HUDEP-2 (cell line): Measurements from ENCODE around the gene CNNM2.
"Not testable (repeated sequence)": the region's sequence is repeated elsewhere in the genome, so short reads cannot be mapped to it uniquely, and the experiment has no call there.

Experiments
- DNase-seq, 76 experiments: peaks; one replicate each; lab custom pipeline; 2025; ENCODE audit not compliant: unreplicated experiment in 76 of 76; lab: John Stamatoyannopoulos, UW

The CNNM2 gene

DNA sequence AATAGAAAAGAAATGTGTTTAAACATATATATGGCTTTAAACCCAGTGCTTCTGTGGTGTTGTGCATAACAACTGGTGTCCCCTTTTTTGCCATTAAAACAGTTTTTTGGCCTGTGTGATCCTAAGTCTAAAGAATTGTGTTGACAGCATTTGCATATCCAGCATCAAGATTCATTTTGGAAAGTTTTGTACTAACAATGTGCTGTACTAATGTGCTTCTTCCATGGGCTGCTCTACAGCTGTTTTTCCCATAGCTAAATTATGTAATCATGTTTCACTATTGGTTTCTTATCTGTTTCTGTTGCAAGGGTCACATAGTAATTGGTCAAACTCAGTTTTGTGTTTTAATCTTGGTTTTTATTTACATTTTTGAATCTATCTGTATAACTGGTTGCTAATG lies 5.5 kb downstream of the CNNM2 start:
- no peak for DNase-seq

DNA sequence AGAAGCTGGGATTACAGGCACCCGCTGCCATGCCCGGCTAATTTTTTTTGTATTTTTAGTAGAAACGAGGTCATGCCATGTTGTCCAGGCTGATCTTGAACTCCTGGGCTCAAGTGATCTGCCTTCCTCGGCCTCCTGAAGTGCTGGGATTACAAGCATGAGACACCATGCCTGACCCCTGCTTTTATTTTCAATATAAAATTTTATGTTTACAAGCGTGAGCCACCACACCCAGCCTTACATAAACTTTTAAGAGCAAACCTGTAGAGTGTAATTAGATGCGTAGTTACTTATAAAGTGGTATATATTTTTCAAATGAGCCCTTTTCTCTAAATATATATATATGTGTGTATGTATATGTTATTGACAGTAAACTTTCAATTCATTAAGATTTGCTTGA lies 8.7 kb downstream of the CNNM2 start:
- DNase-seq, result no peak

DNA sequence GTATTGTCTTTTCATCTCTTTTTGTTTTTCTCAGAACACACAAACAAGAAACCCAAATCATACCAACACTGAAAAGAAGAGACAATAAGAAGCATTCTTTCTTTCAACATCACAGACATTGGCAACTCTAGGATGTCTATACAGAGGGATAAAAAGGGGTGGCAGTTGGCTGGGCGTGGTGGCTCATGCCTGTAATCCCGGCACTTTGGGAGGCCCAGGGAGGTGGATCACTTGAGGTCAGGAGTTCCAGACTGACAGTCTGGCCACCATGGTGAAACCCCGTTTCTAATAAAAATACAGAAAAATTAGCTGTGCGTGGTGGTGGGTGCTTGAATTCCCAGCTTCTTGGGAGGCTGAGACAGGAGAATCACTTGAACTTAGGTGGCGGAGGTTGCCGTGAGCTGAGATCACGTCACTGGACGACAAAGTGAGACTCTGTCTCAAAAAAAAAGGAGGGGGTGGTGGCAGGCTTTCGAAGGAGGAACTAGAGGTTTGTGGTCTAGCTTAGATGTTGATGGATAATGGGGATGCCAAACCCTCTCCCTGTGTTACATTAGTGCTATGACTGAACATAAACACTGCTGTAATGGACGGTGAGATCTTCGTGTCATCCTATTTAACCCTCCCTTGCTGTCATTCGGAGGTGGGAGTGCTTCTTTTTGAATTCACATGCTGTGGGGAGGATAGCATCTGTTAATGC lies 9.4 kb downstream of the CNNM2 start:
- peak in 37 of 76 experiments; percentile 5 to 72 (median 35) for DNase-seq

- DNase-seq, result not testable (repeated sequence)
Measured at GRCh38 chr10:102928442-102928841, 10.3 kb downstream of the CNNM2 start.

- no peak for DNase-seq
Measured at GRCh38 chr10:102930720-102931119, 12.6 kb downstream of the CNNM2 start.

DNA sequence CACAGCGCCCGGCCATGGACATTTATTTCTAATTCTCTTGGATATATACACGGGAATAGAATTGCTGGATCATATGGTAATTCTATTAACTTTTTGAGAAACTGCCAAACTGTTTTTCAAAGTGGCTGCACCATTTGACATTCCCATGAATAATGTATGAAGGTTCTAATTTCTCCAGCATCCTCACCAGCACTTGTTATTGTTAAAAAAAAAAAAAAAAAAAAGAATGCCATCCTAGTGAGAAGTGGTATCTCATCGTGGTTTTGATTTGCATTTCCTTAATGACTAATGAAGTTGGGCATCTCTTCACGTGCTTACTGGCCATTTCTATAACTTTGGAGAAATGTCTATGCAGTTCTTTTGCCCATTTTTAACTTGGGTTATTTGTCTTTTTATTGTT lies 13.5 kb downstream of the CNNM2 start:
- DNase-seq, result no peak

DNA sequence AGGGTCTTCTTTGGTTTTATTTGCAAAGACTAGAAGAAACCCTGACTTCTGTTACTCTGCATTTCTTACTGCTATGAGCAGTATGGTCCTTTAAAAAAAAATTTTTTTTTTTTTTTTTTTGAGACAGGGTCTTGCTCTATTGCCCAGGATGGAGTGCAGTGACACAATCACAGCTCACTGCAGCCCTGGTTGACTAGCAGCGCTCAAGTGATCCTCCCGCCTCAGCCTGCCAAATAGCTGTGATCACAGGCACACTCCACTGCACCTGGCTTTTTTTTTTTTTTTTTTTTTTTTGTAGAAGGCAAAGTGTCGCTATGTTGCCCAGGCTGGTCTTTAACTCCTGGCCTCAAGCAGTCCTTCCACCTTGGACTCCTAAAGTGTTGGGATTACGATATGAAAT lies 17.4 kb downstream of the CNNM2 start:
- no peak for DNase-seq

- peak in 8 of 76 experiments; percentile 8 to 34 (median 16) for DNase-seq
Measured at GRCh38 chr10:102935939-102936605, 18.0 kb downstream of the CNNM2 start.

- DNase-seq, result no peak
Measured at GRCh38 chr10:102941401-102941800, 23.3 kb downstream of the CNNM2 start.

GRCh38 chr10:102945449-102945848 lies 27.4 kb downstream of the CNNM2 start:
- no peak for DNase-seq

DNA sequence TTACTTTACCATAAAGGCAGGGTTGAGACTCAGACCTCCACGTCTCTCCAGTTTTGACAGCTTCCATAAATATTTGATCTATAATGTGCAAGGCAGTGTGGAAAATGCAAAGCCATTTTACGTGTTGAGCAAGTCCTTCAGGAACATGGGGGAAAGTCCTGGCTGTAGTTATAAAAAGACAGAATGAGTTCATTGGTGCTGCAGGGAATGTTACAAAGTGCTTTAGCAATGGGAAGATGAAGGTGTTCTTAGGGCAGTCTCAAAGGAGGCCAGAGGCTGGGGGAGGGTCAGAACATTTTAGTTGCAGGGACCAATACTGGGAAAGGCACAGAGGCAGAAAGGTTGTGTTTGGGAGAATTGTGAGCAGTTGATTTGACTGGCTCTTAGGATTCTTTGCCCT lies 27.9 kb downstream of the CNNM2 start:
- DNase-seq, result no peak

GRCh38 chr10:102946992-102947391 lies 28.9 kb downstream of the CNNM2 start:
- DNase-seq, result no peak

DNA sequence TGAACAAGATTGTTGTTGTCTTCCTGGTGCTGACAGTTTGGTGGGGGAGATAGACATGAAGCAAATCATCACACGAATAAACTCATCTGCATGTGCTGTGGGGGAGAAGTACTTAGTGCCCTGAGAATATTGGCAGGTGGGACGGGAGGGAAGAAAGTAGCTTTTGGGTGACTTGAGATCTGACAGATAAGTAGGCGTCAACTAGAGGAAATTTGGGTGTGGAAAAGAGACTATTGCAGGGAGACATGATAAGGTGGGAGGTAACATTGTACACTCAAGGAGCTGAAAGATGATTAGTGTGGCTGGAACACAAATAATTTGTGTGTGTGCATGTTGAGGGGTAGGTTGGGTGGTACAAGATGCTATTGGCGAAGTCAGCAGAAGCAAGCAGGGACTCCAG lies 30.1 kb downstream of the CNNM2 start:
- DNase-seq, result peak in 53 of 76 experiments; percentile 8 to 85 (median 50)

GRCh38 chr10:102948786-102949185 lies 30.7 kb downstream of the CNNM2 start:
- DNase-seq, result peak in 21 of 76 experiments; percentile 6 to 65 (median 33)

GRCh38 chr10:102949916-102950315 lies 31.8 kb downstream of the CNNM2 start:
- no peak for DNase-seq

DNA sequence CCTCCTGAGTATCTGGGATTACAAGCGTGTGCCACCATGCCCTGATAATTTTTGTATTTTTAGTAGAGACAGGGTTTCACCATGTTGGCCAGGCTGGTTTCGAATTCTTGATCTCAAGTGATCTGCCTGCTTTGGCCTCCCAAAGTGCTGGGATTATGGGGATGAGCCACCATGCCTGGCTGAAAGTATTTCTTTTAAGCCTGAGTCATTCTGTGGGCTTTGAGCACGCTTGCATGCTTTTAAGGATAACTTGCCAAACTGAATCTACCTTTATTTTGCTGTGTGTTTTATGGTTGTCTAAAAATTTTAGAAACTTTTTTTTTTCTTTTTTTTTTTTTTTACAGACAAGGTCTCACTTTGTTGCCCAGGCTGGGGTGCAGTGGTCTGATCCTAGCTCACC lies 33.2 kb downstream of the CNNM2 start:
- DNase-seq, result no peak

DNA sequence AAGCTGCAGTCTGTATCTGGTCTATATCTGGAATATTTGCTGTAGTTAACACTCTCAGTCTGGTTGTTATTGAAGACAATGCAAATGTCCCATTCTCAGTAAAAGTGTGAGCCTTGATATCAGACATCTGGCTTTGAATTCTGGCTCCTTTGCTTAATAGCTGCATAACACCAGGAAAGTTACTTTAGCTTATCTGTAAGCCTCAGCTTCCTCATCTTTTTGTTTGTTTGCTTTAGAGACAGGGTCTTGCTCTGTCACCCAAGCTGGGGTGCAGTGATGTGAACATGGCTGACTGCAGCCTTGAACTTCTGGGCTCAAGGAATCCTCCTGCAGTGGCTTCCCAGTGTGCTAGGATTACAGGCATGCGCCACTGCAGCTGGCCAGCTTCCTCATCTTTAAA lies 41.3 kb downstream of the CNNM2 start:
- no peak for DNase-seq

GRCh38 chr10:102960157-102960556 lies 42.1 kb downstream of the CNNM2 start:
- DNase-seq, result no peak

DNA sequence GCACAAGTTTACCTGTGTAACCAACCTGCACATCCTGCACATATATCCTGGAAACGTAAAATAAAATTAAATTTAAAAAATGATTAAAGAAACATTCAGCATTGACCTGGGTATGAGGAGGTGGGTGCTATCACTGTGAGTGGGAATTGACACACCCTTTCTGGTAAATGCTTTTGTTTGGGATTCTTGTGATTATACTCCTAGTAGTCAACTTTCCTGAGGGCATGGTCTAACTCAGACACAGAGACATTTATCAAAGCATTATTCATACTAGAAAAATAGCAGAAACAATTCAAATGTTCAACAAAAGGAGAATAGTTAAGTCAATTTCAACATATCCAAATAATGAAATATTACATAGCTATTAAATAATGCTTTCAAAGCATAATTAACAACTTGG lies 44.2 kb downstream of the CNNM2 start:
- DNase-seq, result no peak

DNA sequence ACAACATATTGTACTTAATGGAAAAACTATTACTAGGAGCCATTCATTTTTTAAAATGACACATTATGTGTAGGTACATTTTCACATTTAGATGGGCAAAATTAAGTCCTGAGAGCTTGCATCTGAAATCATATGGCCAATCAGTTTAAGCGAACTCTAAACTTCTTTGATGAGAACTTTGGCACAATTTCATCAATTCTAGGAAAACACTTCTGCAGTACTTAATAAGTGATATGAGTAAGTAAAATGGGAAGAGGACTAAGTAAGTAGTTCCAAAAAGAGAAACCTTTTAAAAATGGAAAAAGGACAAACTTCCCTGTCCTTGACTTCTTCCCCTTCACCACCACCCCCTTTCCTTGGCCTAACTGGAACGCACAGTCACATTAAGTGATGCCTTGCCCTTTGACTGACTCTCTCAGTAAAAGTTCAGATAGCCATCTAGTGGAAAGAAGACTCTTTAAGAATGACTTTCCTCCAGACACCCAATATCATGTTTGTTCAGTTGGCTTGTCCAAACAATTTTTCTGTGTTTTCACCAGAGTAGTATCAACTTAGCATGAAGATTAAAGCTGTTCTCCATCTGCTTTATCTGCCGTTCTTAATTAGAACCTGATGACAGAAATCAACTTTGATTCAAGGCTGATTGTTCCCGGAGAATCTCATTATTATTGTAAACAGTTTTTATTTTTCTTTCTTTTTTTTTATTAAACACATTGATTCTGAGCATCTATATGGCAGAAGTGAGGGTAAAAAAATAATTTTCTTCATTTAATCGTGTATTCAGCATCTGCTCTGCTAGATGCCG lies 45.1 kb downstream of the CNNM2 start:
- peak in 15 of 76 experiments; percentile 2 to 55 (median 27) for DNase-seq

GRCh38 chr10:102963756-102964025 lies 45.6 kb downstream of the CNNM2 start:
- DNase-seq, result peak in 8 of 76 experiments; percentile 4 to 45 (median 26)

- DNase-seq, result not testable (repeated sequence)
Measured at GRCh38 chr10:102964064-102964463, 46.0 kb downstream of the CNNM2 start.
